Epithelial cell of proximal tubule (primary cell): ENCODE data around the gene ISM1. TPM values are rescaled to one million over a fixed set of nuclear protein-coding genes. Genes with fewer than 3 reads are reported as not detected.

Experiments
- DNase-seq: peaks from one replicate; pipeline ENCODE4 v3.0.0-alpha.2; 2011; ENCODE audit warnings: low read depth
- H3K4me3 ChIP-seq: 2 replicates; pipeline ENCODE4 v1.5.1; 2011; ENCODE audit warnings: low read depth, mild to moderate bottlenecking, low read length
- total RNA-seq: library from RNA; depleted of rRNA; stranded (reverse); fragments of >200 nt; gene quantifications from 2 replicates; pipeline ENCODE4 v1.2.3, GENCODE V29; 2015
- TF ChIP-seq, protein P1 (sequence below): conservative IDR thresholded peaks from 2 replicates; pipeline ENCODE4 v1.5.1; 2012; ENCODE audit warnings: low read depth, mild to moderate bottlenecking, low read length

Gene ISM1
- total RNA-seq, 1 donor from 2014 or later: 0.06 TPM

DNA sequence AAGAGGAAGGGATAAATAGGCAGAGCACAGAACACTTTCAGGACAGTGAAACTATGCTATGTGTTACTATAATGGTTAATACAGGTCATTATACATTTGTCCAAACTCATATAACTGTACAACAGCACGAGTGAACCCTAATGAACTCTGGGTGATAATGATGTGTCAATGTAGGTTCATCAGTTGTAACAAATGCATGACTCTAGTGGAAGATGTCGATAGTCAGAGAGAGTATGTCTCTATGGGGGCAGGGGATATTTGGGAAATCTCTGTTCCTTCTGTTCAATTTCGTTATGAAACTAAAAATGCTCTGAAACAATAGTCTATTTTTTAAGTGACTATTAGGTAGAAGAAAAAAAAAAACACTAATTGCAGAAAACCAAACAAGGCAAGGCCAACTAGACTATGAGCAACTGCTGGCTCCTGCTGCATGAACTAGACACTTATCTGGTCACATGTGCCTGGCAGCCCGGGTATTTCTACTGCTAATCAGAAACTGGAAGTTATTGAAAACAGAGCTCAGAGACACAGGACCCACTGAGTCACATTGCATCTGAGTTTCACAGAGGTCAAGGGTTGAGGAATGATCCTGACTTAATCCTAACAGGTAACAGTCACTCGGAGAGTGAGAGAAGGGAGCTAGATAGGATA lies 97.9 kb downstream of the ISM1 start:
- TF ChIP-seq, protein P1, sequence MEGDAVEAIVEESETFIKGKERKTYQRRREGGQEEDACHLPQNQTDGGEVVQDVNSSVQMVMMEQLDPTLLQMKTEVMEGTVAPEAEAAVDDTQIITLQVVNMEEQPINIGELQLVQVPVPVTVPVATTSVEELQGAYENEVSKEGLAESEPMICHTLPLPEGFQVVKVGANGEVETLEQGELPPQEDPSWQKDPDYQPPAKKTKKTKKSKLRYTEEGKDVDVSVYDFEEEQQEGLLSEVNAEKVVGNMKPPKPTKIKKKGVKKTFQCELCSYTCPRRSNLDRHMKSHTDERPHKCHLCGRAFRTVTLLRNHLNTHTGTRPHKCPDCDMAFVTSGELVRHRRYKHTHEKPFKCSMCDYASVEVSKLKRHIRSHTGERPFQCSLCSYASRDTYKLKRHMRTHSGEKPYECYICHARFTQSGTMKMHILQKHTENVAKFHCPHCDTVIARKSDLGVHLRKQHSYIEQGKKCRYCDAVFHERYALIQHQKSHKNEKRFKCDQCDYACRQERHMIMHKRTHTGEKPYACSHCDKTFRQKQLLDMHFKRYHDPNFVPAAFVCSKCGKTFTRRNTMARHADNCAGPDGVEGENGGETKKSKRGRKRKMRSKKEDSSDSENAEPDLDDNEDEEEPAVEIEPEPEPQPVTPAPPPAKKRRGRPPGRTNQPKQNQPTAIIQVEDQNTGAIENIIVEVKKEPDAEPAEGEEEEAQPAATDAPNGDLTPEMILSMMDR: no peak
- no peak for DNase-seq
- H3K4me3 ChIP-seq: no peak overlapping the region

GRCh38 chr20:13320702-13321101 lies 99.6 kb downstream of the ISM1 start:
- no peak overlapping the region for H3K4me3 ChIP-seq
- TF ChIP-seq, protein P1: no peak
- DNase-seq: no peak

GRCh38 chr20:13321416-13321815 lies 100.3 kb downstream of the ISM1 start:
- no peak overlapping the region for H3K4me3 ChIP-seq
- TF ChIP-seq, protein P1: no peak
- DNase-seq: no peak

GRCh38 chr20:13322198-13322597 lies 101.1 kb downstream of the ISM1 start:
- no peak for DNase-seq
- H3K4me3 ChIP-seq: no peak overlapping the region
- TF ChIP-seq, protein P1: no peak

GRCh38 chr20:13322621-13323020 lies 101.5 kb downstream of the ISM1 start:
- DNase-seq: no peak
- TF ChIP-seq, protein P1: no peak
- no peak overlapping the region for H3K4me3 ChIP-seq

DNA sequence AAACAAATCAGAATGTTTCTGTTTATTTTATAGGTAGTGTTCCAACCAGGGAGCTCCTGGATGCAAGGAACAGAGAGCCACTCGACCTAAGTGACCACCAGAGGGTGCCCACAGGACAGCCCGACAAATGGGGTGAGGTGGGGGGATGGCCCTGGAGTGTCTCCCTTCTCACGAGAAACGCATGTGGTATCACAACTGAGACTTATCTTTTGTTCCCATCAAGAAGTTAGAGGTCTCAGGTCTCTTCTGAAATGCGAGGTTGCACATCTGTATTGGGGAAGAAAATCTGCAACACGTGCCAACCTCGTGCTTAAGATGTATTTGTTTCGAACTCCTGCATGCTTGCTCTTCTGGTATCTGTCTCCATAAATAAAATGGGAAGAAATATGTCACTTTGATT lies 104.0 kb downstream of the ISM1 start:
- H3K4me3 ChIP-seq: no peak overlapping the region
- no peak for DNase-seq
- TF ChIP-seq, protein P1: peak; percentile 96

DNA sequence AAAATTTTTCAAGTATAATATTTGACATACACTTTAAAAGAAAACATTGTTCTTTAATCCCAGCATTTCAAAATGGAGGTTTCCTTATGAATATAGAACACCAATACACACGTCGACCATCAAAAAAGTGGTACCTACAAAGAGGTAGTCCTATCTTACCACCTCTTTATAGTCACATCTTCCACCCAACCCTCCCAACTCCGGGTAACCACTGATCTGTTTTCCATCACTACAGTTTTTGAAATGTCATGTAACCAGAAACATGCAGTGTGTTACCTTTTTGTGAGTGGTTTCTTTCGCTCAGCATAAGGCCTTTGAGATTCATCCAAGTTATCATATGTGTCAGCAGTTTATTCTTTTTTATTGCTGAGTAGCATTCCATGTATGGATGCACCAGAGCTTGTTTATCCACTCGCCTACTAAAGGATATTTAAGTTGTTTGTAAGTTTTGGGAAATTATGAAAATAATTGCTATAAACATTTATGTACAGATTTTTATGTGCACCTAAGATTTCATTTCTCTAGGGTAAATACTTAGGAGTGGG lies 104.8 kb downstream of the ISM1 start:
- DNase-seq: no peak
- TF ChIP-seq, protein P1: no peak

More for the DNA sequence above, 104.8 kb downstream of the ISM1 start:
- H3K4me3 ChIP-seq: no peak overlapping the region
